ENCODE data around the gene PGAM2.

GRCh38 chr7:44113764-44114354 lies 48.5 kb upstream of the PGAM2 start:
- TF ChIP-seq CTCF (IDR thresholded peaks at IDR 0.05) (no peak), POLR2A (IDR thresholded peaks at IDR 0.05) (no peak)
